HG03457 (cell line): ENCODE measurements around the gene SLC35D1.
"Not testable (repeated sequence)": the region's sequence is repeated elsewhere in the genome, so short reads cannot be mapped to it uniquely, and the experiment has no call there.

ENCODE experiments used
- ATAC-seq: cut with Tn5 transposase; IDR thresholded peaks from one replicate; pipeline ENCODE4 v1.9.1; 2021; ENCODE audit warnings: moderate number of reproducible peaks; ENCODE audit not compliant: unreplicated experiment

The SLC35D1 gene

GRCh38 chr1:67053785-67054772 lies at the start of gene SLC35D1:
TSS of gene SLC35D1 (minus strand) at chr1:67054148. CDS start at chr1:67054013, 135 bp downstream.
- peak; percentile 78 for ATAC-seq

- no peak for ATAC-seq
Observed at GRCh38 chr1:67103548-67103947, 49.6 kb upstream of the SLC35D1 start.

DNA sequence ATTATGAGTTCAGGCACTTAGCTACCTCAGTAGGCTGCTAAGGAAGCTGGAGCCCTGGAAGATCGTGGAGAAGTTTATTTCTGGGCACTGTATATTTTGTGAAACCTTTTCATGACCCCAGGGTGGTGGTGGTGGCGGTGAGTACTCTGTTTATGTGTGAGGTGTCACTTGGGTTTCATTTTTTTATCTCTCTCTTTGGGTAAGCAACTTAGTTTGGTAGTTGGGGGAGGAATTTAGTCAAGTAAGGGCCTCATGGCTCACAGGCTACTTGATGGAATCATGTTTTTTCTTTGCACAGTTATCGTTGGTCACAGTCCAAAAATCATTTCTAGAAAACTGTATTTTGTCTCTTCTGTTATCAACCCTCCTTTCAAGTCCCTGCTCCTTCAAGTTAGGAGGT lies 46.9 kb upstream of the SLC35D1 start:
- no peak for ATAC-seq

GRCh38 chr1:67097305-67097704 lies 43.4 kb upstream of the SLC35D1 start:
- no peak for ATAC-seq

- ATAC-seq, result no peak
Observed at GRCh38 chr1:67094191-67094590, 40.2 kb upstream of the SLC35D1 start.

DNA sequence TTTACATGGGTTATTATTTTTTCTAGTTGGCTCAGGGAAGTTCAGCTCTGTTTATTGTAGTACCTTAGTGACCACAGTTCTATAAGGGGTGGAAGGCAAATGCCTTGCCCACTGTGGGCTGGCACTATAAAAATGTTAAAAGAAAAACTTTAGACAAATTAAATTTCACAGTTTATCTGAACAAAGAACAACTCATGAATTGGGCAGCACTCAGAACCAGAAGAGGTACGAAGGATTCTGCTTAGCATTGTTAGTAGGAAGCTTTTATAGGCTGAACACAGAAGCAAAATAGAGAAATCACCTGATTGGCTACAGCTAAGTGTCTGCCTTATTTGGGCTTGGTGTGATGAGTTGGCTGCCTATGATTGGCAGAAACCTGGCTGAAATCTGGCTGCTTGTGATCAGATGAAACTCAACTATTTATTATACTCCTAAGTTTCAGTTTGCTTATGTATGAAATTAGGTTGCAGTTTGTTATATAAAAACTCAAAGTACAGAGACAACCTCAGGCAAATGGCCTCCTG lies 35.8 kb upstream of the SLC35D1 start:
- ATAC-seq, result no peak

DNA sequence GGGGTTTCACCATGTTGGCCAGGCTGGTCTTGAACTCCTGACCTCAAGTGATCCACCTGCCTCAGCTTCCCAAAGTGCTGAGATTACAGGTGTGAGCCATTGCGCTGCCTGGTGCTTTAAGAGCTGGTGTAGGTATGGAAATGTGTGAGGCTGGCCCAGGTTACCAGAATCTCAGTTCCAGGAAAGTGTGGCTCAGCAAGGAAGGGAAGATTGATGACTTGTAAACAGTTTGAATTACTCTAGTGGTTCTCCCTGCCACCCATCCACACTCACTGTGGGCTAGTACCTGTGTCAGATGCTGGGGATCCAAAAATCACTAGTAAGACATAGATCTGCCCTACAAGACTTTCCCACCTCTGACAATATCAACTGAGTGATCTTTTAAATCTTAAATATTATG lies 34.5 kb upstream of the SLC35D1 start:
- ATAC-seq, result no peak

GRCh38 chr1:67085326-67085725 lies 31.4 kb upstream of the SLC35D1 start:
- no peak for ATAC-seq

DNA sequence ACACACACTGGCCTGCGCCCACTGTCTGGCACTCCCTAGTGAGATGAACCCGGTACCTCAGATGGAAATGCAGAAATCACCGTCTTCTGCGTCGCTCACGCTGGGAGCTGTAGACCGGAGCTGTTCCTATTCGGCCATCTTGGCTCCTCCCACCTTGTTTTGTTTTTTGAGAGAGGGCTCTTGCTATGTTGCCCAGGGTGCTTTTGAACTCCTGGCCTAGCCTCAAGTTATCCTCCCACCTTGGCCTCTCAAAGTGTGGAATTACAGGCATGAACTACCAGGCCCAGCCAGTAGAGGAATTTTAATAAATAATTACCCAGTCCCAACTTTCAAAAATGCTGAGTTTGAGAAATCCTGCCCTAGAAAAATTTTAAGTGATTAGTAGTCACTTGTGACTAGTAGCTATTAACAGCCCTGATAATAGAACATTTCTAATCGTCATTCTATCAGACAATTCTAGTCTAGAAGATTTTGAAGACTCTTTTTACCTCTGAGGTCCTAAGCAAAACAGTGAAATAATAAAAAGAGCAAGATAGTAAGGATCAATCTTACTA lies 30.9 kb upstream of the SLC35D1 start:
- ATAC-seq, result no peak

DNA sequence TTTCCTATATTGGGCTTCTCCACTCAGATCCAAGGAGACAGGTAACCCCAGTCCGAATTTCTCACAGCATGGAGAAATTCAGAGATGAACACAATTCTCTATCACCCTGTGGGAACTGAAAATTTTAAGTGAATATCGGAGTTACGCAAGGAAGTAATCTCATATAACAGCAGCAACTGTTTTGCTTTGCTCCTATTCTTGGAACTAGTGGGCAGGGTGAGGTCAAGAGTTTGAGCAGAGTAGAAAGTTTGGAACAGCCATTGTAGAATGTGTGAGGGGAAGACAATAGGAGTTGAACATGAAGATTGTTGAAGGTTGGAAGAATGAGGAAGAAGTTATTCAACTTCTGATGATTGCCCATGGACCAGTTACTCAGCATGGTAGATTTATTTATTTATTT lies 24.3 kb upstream of the SLC35D1 start:
- ATAC-seq, result no peak

DNA sequence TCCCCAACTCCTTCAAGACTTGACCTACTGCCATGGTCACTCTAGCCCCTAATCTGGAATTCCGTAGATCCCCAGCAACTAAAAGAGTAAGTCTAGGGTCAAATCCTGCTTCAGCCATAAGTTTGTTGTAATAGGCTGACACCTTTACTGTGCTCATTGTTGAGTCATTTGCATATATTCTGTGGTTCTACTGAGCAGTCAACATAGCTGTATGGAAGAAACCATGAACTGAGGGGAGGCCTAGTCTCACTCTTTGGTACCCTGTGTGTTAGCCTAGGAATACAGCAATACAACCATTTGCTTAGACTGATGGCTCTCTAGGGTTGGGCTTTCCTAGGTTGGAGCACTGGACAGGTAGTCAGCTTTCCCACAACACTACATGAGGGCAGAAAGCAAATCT lies 23.6 kb upstream of the SLC35D1 start:
- ATAC-seq, result no peak

GRCh38 chr1:67072749-67073148 lies 18.8 kb upstream of the SLC35D1 start:
- ATAC-seq, result no peak

- not testable (repeated sequence) for ATAC-seq
Observed at GRCh38 chr1:67067655-67068054, 13.7 kb upstream of the SLC35D1 start.

- ATAC-seq, result no peak
Observed at GRCh38 chr1:67062412-67062811, 8.5 kb upstream of the SLC35D1 start.

GRCh38 chr1:67061266-67061665 lies 7.3 kb upstream of the SLC35D1 start:
- no peak for ATAC-seq

- ATAC-seq, result no peak
Observed at GRCh38 chr1:67060811-67061218, 6.9 kb upstream of the SLC35D1 start.

DNA sequence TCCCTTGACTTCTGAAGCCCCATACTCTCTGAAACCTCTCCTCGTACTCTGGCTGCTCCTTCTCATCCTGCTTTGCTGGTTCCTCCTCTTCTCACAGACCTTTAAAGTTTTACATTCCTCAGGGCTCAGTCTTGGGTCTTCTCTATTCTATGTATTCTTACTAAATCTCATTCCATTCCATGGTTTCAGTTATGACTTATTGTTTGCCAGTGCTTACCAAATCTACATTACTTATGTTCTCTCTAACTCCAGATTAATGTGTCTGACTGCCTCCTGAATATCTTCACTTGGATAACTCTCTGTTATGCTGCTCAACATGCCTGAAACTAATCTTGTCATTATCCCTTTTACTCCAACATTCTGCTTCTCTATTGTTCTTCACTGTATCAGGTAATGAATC lies 5.4 kb upstream of the SLC35D1 start:
- no peak for ATAC-seq

DNA sequence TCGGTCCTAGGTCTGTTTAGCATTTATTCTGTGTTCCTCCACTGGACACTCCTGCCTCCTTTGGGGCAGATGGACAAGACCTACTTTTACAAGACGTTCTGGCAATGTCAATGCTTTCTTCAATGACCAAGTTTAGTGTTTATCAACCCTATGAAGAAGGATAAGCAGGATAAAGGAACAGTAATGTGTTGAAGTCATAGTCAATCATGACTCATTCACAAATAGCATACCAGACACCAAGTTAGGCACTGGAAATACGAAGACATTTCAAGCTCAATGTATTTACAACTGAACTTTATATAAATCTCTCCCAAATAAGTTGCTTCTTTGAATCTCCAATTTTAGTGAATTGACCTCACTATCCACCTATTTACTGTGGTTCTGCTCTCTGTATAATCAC lies 4.8 kb upstream of the SLC35D1 start:
- no peak for ATAC-seq

GRCh38 chr1:67058242-67058641 lies 4.3 kb upstream of the SLC35D1 start:
- no peak for ATAC-seq

GRCh38 chr1:67053535-67053784 lies 488 bp downstream of the SLC35D1 start:
- ATAC-seq, result no peak

DNA sequence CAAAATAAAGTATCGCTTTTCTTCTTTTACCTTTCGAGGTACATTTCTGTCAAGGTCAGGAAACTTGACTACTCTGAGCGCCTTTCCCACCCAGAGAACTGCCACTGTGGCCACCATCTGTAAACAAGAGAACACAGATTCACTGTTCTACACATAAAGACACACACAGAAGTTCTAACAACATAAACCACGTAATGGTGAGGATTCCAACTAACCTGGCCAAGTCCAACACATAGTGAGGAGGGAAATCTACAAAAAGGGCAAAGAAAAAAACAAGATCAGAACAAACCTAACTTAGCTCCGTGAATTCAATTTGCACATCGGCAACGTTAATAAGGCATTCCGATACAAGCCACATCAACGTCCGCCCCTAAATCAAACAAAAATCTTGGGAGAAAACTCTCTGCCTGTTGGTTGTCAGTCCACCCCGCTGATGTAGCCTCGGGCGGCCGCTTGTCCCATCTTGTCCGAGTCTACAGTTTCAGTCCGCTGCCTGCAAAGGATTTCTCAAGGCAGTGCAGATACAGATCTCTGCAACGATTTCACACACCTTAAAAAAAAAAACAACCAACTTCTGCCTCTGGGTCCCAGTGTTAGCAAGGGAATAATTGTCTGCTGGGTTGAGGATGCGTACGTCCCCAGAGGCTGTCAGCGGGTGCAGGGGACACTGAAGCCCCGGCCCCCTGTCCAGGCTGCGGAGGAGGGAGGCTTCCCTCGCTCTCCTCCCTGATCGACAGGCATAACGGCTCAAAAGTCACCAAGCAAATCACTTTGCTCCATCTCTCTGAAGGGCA lies 1.0 kb downstream of the SLC35D1 start:
- ATAC-seq, result peak; percentile 24

- ATAC-seq, result no peak
Observed at GRCh38 chr1:67051196-67051595, 2.8 kb downstream of the SLC35D1 start.
